HepG2 (cell line): ENCODE measurements around the gene ENGASE. TPM values are rescaled to one million over a fixed set of nuclear protein-coding genes. Genes with fewer than 3 reads are reported as not detected.

Source experiments
- ATAC-seq: fragments of 200-7000 bp; cut with Tn5 transposase; 3 replicates; pipeline ENCODE4 v1.9.1; 2020; ENCODE audit warnings: mild to moderate bottlenecking, moderate library complexity
- BruUV-seq: library from RNA; stranded (reverse); fragments of 400-500 nt; replicated peaks from 2 replicates; lab custom pipeline; 2021; lab: Mats Ljungman, UMichigan
- CTCF ChIA-PET: fragments of 300-600 bp; formaldehyde crosslinking; extraction: SDS; loops from one replicate; lab custom pipeline; 2021; ENCODE audit warnings: low total read pairs, inconsistent platforms, low intra/inter-chr PET ratio; lab: Yijun Ruan, JAX
- POLR2A ChIA-PET: fragments of 350-600 bp; sonication (Branson Sonifier 250); formaldehyde crosslinking; loops from one replicate; lab custom pipeline; 2020; ENCODE audit warnings: antibody characterized with exemption, inconsistent platforms; lab: Yijun Ruan, JAX
- DNase-seq: peaks from one replicate; pipeline ENCODE4 v3.0.0-alpha.2; 2015; ENCODE audit warnings: low spot score
- FAIRE-seq: peaks from 3 replicates; lab custom pipeline; 2011; peaks lifted over from hg19 to GRCh38; lab: Jason Lieb, UNC
- H2AFZ ChIP-seq: one replicate; pipeline ENCODE4 v1.6.1; 2011; ENCODE audit warnings: low read length, inconsistent platforms
- H3K27ac ChIP-seq: fragments of 300-600 bp; 3 replicates; pipeline ENCODE4 v1.8.0; 2011; ENCODE audit warnings: mixed run types, mild to moderate bottlenecking, mixed read lengths, low read length, inconsistent platforms; ENCODE audit not compliant: insufficient read depth; ENCODE audit errors: extremely low read length
- H3K27me3 ChIP-seq, 2 experiments: fragments of 200-600 bp in 1 of 2; 2 replicates in 1 of 2; 3 replicates in 1 of 2; pipeline versions ENCODE4 v1.6.0 to v1.8.0; 2011; ENCODE audit warnings: low read length in 2 of 2, mild to moderate bottlenecking in 2 of 2, moderate library complexity in 2 of 2, inconsistent platforms in 1 of 2; ENCODE audit not compliant: insufficient read depth in 2 of 2, control insufficient read depth in 1 of 2
- H3K36me3 ChIP-seq, 2 experiments: fragments of 200-600 bp in 1 of 2; replicated peaks in 1 of 2; 2 replicates in 1 of 2; 3 replicates in 1 of 2; pipeline versions ENCODE4 v1.5.1 to v1.8.0; 2011; ENCODE audit warnings: low read length in 2 of 2, inconsistent platforms in 1 of 2; ENCODE audit not compliant: insufficient read depth in 2 of 2, control insufficient read depth in 1 of 2
- H3K4me1 ChIP-seq: 2 replicates; pipeline ENCODE4 v1.5.1; 2012; ENCODE audit warnings: low read length, inconsistent platforms; ENCODE audit not compliant: insufficient read depth
- H3K4me2 ChIP-seq: 2 replicates; pipeline ENCODE4 v1.6.0; 2011; ENCODE audit warnings: low read depth, low read length, inconsistent platforms
- H3K4me3 ChIP-seq, 3 experiments: fragments of 200-600 bp in 1 of 3; sonication (generic), shearing (Covaris generic) in 1 of 3; replicated peaks in 1 of 3; 2 replicates each; pipeline ENCODE4 v1.5.1; 2011 to 2016; ENCODE audit warnings: low read length in 3 of 3, inconsistent platforms in 2 of 3, low read depth in 2 of 3, mild to moderate bottlenecking in 2 of 3, control low read depth in 1 of 3, mixed read lengths in 1 of 3; ENCODE audit not compliant: insufficient read depth in 1 of 3
- H3K79me2 ChIP-seq: one replicate; pipeline ENCODE4 v1.6.1; 2011; ENCODE audit warnings: low read length, inconsistent platforms; ENCODE audit not compliant: insufficient read depth
- H3K9ac ChIP-seq: 2 replicates; pipeline ENCODE4 v1.6.0; 2011; ENCODE audit warnings: mild to moderate bottlenecking, low read depth, low read length, inconsistent platforms; ENCODE audit not compliant: insufficient read depth
- H3K9me3 ChIP-seq: 2 replicates; pipeline ENCODE4 v1.5.1; 2012; ENCODE audit warnings: mild to moderate bottlenecking, low read length
- H4K20me1 ChIP-seq: 2 replicates; pipeline ENCODE4 v1.6.0; 2011; ENCODE audit warnings: inconsistent platforms, mild to moderate bottlenecking, low read length, moderate library complexity; ENCODE audit not compliant: insufficient read depth
- EZH2 ChIP-seq: conservative IDR thresholded peaks from 2 replicates; pipeline ENCODE4 v1.6.1; 2012; ENCODE audit warnings: mild to moderate bottlenecking, low read depth, low read length, moderate library complexity
- KAT8 ChIP-seq: IDR thresholded peaks from 2 replicates; pipeline ENCODE4 v1.6.1; 2016; ENCODE audit warnings: missing genetic modification reagents, missing compliant biosample characterization
- SMAD3 ChIP-seq: sonication (generic); formaldehyde crosslinking; IDR thresholded peaks from 2 replicates; pipeline ENCODE4 v1.4.0; 2020; ENCODE audit warnings: missing genetic modification reagents
- SNAPC2 ChIP-seq: sonication (generic); formaldehyde crosslinking; IDR thresholded peaks from 2 replicates; pipeline ENCODE4 v1.8.1; 2022; ENCODE audit warnings: mild to moderate bottlenecking, missing genetic modification reagents
- ZNF160 ChIP-seq: sonication (generic); formaldehyde crosslinking; IDR thresholded peaks from 2 replicates; pipeline ENCODE4 v1.8.0; 2022; ENCODE audit warnings: mild to moderate bottlenecking, inconsistent platforms, missing genetic modification reagents
- ZSCAN9 ChIP-seq: IDR thresholded peaks from 2 replicates; pipeline ENCODE4 v1.6.1; 2016; ENCODE audit warnings: borderline replicate concordance
- WGBS: methylation state at CpG from one replicate; pipeline ENCODE4 v1.1.6; 2017; ENCODE audit warnings: low lambda C conversion rate; 5-methylcytosine and 5-hydroxymethylcytosine counted together
- in situ Hi-C: cut with HindIII; loops from 2 replicates; pipeline ENCODE4 v1.10.0; 2017; ENCODE audit warnings: low pct_unique_long_range_greater_than_20kb; ENCODE audit not compliant: extremely low pct_ligation_motif_present
- intact Hi-C: fragments of 100-400 bp; cut with micrococcal nuclease; formaldehyde crosslinking; loops from one replicate; pipeline ENCODE4 v1.10.0; 2022; ENCODE audit not compliant: unreplicated experiment
- polyA plus RNA-seq, 8 experiments: library from polyadenylated mRNA; depleted of rRNA in 3 of 8; stranded (reverse) in 7 of 8; unstranded in 1 of 8; fragments of >200 nt; fragmentation: Illumina TruSeq in 4 of 8; extraction: Trizol in 4 of 8; gene quantifications; 2 replicates each; pipeline versions ENCODE4 v1.2.1 to v1.2.3, GENCODE V29; 2011 to 2016; ENCODE audit warnings: low read depth in 4 of 8, missing spikeins in 1 of 8, mixed read lengths in 1 of 8; ENCODE audit not compliant: insufficient read depth in 1 of 8
- total RNA-seq, 5 experiments: library from RNA; depleted of rRNA; stranded (reverse); fragments of >200 nt; fragmentation: Illumina TruSeq; extraction: Trizol; gene quantifications; 2 replicates each; pipeline ENCODE4 v1.2.3, GENCODE V29; 2016; ENCODE audit warnings: low read depth in 1 of 5
- TF ChIP-seq, protein P1 (sequence below): sonication (generic); formaldehyde crosslinking; IDR thresholded peaks from 2 replicates; pipeline ENCODE4 v1.4.0; 2020; ENCODE audit warnings: mild to moderate bottlenecking, missing genetic modification reagents
- TF ChIP-seq, protein P2 (sequence below): sonication (generic); formaldehyde crosslinking; IDR thresholded peaks from 2 replicates; pipeline ENCODE4 v1.5.1; 2020; ENCODE audit warnings: missing genetic modification reagents, mild to moderate bottlenecking, borderline replicate concordance
- TF ChIP-seq, protein P3 (sequence below): sonication (generic); formaldehyde crosslinking; IDR thresholded peaks from 2 replicates; pipeline ENCODE4; 2020; ENCODE audit warnings: missing genetic modification reagents, mild to moderate bottlenecking, borderline replicate concordance

The ENGASE gene
- total and polyA plus RNA-seq, 2 of the 13 experiments (the other 11 are each of a cell fraction or from before 2014, with no cell fraction given): 10.6 to 18.1 TPM

DNA sequence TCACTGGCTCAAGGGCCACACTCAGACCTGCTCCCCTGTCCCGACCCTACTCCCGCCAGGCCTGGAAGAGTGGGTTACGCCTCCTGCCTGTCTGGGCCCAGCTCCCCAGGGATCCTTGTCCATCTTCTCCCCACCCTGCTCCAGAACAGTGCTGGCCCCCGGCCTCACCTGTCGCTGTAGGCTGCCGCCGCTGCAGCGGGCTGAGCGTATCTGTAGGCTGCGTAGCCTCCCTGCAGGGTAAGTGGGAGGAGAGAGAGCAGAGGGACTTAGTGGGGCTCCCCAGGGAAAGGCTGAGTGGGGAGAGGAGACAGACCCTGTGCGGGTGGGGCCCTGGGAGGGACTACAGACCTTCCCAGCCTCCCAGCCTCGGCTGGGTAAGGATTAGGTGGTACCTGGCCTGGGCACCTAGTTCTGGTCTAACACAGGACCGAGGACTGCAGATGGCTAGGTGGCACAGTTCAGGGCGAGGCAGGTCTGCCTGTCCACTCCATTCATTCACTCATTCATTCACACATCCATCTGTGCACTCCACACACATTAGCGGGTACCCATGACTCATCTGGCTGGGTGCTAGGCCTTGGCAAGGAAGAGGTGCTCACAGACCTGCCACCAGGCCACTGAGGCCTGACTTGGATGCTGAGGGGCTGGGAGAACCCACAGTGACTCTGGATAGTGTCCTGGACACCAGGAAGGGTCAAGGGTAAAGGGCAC is 20.9 kb downstream of the ENGASE start:
- CTCF ChIA-PET: no interaction called here
- no peak overlapping the region for H2AFZ ChIP-seq
- H3K4me3 ChIP-seq: no peak overlapping the region
- DNase-seq (no peak), FAIRE-seq (no peak), ATAC-seq (no peak)
- WGBS: 0% methylated on average over 9 of the region's 15 CpGs
- H3K9ac ChIP-seq: no peak overlapping the region
- in situ Hi-C loops: no loop called here
- no peak overlapping the region for H3K4me2 ChIP-seq
- POLR2A ChIA-PET: no interaction called here
- H3K9me3 ChIP-seq: no peaks in the 10 kb centered on the region
- no peak for TF ChIP-seq ZNF160
- TF ChIP-seq, protein P1, sequence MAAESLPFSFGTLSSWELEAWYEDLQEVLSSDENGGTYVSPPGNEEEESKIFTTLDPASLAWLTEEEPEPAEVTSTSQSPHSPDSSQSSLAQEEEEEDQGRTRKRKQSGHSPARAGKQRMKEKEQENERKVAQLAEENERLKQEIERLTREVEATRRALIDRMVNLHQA (CRISPR knock-in tag): no peak
- peak; percentile 67; the same call in 1 of the 2 replicates for TF ChIP-seq EZH2
- H3K27ac ChIP-seq: no peak overlapping the region
- H3K4me1 ChIP-seq: no peaks in the 10 kb centered on the region
- H3K27me3 ChIP-seq: peaks cover 51 to 97% of the 10 kb centered on the region in 2 experiments
- H4K20me1 ChIP-seq: peaks cover 11% of the 10 kb centered on the region; the same call in 1 of the 2 replicates
- H3K36me3 ChIP-seq: no peaks in the 10 kb centered on the region
- intact Hi-C loops: no loop called here
- BruUV-seq: no TSS peak
- H3K79me2 ChIP-seq: no peaks in the 10 kb centered on the region

DNA sequence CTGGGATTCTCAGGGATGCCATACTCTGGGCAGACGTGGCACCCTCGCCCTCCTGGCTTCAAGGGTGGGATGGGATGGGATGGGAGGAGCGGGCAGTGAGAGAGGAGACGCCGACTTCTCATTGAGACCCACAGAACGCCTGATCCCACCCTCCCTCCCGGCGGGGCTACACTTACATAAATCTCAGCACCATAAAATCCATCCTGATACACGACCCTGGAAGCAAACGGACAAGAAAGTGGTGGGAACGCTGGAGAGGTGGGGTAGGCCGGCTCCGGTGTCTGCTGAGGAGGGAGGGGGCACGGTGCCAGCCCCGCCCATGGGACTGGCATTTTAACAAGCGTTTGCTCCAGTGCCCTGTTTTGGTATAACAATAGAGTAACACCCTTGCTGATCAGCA is 21.9 kb downstream of the ENGASE start:
- 17% methylated on average over 16 of the region's 16 CpGs for WGBS
- no peaks in the 10 kb centered on the region for H3K4me1 ChIP-seq
- TF ChIP-seq SMAD3 (CRISPR knock-in tag) (no peak), SNAPC2 (no peak), ZSCAN9 (no peak), KAT8 (CRISPR knock-in tag) (no peak)
- TF ChIP-seq, protein P2, sequence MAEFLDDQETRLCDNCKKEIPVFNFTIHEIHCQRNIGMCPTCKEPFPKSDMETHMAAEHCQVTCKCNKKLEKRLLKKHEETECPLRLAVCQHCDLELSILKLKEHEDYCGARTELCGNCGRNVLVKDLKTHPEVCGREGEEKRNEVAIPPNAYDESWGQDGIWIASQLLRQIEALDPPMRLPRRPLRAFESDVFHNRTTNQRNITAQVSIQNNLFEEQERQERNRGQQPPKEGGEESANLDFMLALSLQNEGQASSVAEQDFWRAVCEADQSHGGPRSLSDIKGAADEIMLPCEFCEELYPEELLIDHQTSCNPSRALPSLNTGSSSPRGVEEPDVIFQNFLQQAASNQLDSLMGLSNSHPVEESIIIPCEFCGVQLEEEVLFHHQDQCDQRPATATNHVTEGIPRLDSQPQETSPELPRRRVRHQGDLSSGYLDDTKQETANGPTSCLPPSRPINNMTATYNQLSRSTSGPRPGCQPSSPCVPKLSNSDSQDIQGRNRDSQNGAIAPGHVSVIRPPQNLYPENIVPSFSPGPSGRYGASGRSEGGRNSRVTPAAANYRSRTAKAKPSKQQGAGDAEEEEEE: no peak
- TF ChIP-seq, protein P3, sequence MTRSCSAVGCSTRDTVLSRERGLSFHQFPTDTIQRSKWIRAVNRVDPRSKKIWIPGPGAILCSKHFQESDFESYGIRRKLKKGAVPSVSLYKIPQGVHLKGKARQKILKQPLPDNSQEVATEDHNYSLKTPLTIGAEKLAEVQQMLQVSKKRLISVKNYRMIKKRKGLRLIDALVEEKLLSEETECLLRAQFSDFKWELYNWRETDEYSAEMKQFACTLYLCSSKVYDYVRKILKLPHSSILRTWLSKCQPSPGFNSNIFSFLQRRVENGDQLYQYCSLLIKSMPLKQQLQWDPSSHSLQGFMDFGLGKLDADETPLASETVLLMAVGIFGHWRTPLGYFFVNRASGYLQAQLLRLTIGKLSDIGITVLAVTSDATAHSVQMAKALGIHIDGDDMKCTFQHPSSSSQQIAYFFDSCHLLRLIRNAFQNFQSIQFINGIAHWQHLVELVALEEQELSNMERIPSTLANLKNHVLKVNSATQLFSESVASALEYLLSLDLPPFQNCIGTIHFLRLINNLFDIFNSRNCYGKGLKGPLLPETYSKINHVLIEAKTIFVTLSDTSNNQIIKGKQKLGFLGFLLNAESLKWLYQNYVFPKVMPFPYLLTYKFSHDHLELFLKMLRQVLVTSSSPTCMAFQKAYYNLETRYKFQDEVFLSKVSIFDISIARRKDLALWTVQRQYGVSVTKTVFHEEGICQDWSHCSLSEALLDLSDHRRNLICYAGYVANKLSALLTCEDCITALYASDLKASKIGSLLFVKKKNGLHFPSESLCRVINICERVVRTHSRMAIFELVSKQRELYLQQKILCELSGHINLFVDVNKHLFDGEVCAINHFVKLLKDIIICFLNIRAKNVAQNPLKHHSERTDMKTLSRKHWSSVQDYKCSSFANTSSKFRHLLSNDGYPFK (CRISPR knock-in tag): no peak

More for the DNA sequence above, 21.9 kb downstream of the ENGASE start:
- Histone ChIP-seq H3K79me2 (no peaks in the 10 kb centered on the region), H3K9ac (no peak overlapping the region), H3K4me2 (no peak overlapping the region), H3K27me3 (peaks cover 56 to 97% of the 10 kb centered on the region in 2 experiments), H3K9me3 (no peaks in the 10 kb centered on the region), H3K4me3 (no peak overlapping the region), H3K36me3 (no peaks in the 10 kb centered on the region), H2AFZ (no peak overlapping the region), H4K20me1 (peaks cover 14% of the 10 kb centered on the region; the same call in 1 of the 2 replicates), H3K27ac (no peak overlapping the region)
- ATAC-seq (no peak), DNase-seq (no peak), FAIRE-seq (no peak)
- BruUV-seq: no TSS peak
- in situ Hi-C loops: no loop called here
- CTCF ChIA-PET: no interaction called here
- intact Hi-C loops: no loop called here
- POLR2A ChIA-PET: no interaction called here
